VCaP (cell line): ENCODE results near the gene LPCAT4.

Experiments used
- H3K27ac ChIP-seq: fragments of 450-650 bp; 2 replicates; pipeline ENCODE4 v1.5.1; 2017
- TF ChIP-seq, protein P1 (sequence below): fragments of 450-650 bp; conservative IDR thresholded peaks from 2 replicates; pipeline ENCODE4 v1.5.1; 2017; ENCODE audit warnings: mild to moderate bottlenecking, moderate library complexity

The LPCAT4 gene

GRCh38 chr15:34341381-34342212, 25.4 kb downstream of the LPCAT4 start:
- TF ChIP-seq, protein P1, sequence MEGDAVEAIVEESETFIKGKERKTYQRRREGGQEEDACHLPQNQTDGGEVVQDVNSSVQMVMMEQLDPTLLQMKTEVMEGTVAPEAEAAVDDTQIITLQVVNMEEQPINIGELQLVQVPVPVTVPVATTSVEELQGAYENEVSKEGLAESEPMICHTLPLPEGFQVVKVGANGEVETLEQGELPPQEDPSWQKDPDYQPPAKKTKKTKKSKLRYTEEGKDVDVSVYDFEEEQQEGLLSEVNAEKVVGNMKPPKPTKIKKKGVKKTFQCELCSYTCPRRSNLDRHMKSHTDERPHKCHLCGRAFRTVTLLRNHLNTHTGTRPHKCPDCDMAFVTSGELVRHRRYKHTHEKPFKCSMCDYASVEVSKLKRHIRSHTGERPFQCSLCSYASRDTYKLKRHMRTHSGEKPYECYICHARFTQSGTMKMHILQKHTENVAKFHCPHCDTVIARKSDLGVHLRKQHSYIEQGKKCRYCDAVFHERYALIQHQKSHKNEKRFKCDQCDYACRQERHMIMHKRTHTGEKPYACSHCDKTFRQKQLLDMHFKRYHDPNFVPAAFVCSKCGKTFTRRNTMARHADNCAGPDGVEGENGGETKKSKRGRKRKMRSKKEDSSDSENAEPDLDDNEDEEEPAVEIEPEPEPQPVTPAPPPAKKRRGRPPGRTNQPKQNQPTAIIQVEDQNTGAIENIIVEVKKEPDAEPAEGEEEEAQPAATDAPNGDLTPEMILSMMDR: no peak
- H3K27ac ChIP-seq: peak overlapping the region; percentile 89

GRCh38 chr15:34339946-34340345, 27.1 kb downstream of the LPCAT4 start:
- TF ChIP-seq, protein P1: no peak
- no peak overlapping the region for H3K27ac ChIP-seq

GRCh38 chr15:34338347-34338746, 28.6 kb downstream of the LPCAT4 start:
- H3K27ac ChIP-seq: peak overlapping the region; percentile 78
- TF ChIP-seq, protein P1: no peak

GRCh38 chr15:34337557-34338306, 29.3 kb downstream of the LPCAT4 start, which contains the start of gene SLC12A6:
TSS of gene SLC12A6 (minus strand) at chr15:34337781. CDS start at chr15:34336680, 1,101 bp downstream.
- H3K27ac ChIP-seq: peak within 1 kb of the TSS; percentile 78
- TF ChIP-seq, protein P1: no peak

DNA sequence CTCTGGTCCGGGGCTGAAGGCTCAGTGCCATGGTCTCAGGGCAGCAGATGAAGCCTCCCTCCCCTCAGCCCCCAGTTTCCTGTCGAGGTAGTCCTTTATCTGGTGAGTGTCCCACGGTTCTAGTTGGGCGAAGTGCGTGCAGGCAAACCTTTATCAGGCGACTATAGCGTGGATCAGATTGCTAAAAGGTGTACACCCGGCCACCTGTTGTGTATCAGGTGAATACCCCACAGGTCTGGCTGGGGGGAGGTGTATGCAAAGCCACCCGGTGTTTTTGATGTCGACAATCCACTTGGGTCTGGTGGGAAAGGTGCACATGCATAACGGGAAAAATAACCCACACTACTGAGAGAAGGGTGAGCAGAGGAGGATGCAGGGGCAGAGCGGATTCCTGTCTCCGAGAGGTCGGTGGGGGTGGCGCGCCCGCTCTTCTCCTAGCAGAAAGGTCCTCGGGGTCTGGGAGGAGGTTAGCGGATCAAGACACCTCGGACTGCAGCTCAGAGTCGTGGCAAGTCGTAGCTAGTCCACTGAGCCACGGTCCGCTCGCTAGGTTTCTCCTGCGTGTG, 29.9 kb downstream of the LPCAT4 start:
- TF ChIP-seq, protein P1: no peak
- H3K27ac ChIP-seq: peak overlapping the region; percentile 78

GRCh38 chr15:34336231-34336990, 30.6 kb downstream of the LPCAT4 start:
- peak overlapping the region; percentile 78; the same call in 1 of the 2 replicates for H3K27ac ChIP-seq
- TF ChIP-seq, protein P1: no peak
